Neural cell (in vitro differentiated cells): ENCODE measurements around the gene EHMT2.

Experiments
- EP300 ChIP-seq: fragments of 450-650 bp; conservative IDR thresholded peaks from 2 replicates; pipeline ENCODE4 v1.6.1; 2014; ENCODE audit warnings: antibody characterized with exemption, mild to moderate bottlenecking, moderate library complexity; ENCODE audit not compliant: poor library complexity, severe bottlenecking
- EZH2 ChIP-seq: fragments of 200-600, 300-800 bp; shearing (Covaris generic), sonication (generic); IDR thresholded peaks from 2 replicates; pipeline ENCODE4 v1.6.1; 2014; ENCODE audit warnings: antibody characterized with exemption, low read length, borderline replicate concordance, mild to moderate bottlenecking; ENCODE audit not compliant: insufficient read depth, poor library complexity, severe bottlenecking
- POLR2AphosphoS5 ChIP-seq: IDR thresholded peaks from 2 replicates; pipeline ENCODE4 v1.6.1; 2012
- RAD21 ChIP-seq: fragments of 450-650 bp; conservative IDR thresholded peaks from 2 replicates; pipeline ENCODE4 v1.6.1; 2014; ENCODE audit warnings: antibody characterized with exemption, mild to moderate bottlenecking, moderate library complexity
- SMC3 ChIP-seq: fragments of 450-650 bp; conservative IDR thresholded peaks from 2 replicates; pipeline ENCODE4 v1.6.1; 2014; ENCODE audit warnings: antibody characterized with exemption, mild to moderate bottlenecking, moderate library complexity; ENCODE audit not compliant: poor library complexity
- TAF1 ChIP-seq: IDR thresholded peaks from 2 replicates; pipeline ENCODE4 v1.6.1; 2012; ENCODE audit warnings: low read depth
- TF ChIP-seq, protein P1 (sequence below): fragments of 450-650 bp; IDR thresholded peaks from 2 replicates; pipeline ENCODE4 v1.5.1; 2014; ENCODE audit warnings: antibody characterized with exemption, mild to moderate bottlenecking, moderate library complexity; ENCODE audit not compliant: poor library complexity, severe bottlenecking
- TF ChIP-seq, protein P2 (sequence below): IDR thresholded peaks from 2 replicates; pipeline ENCODE4 v1.6.1; 2012; ENCODE audit warnings: borderline replicate concordance

DNA sequence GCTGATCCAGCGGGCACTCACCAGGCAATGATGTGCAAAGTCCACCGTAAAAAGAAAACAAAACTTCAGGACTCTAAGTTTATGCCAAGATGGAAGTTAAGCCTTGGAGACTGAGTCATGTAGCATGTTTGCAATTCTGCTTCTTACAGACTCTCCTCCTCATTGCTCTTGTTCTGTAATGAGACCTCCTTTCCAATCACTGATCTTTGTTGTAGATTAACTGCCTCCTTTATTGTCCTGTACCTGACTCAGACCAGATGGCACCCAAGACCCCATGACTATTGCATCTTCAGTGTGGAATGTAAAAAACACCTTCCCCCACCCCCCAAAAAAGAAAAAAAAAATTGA lies 46.0 kb downstream of the EHMT2 start:
- TF ChIP-seq, protein P1, sequence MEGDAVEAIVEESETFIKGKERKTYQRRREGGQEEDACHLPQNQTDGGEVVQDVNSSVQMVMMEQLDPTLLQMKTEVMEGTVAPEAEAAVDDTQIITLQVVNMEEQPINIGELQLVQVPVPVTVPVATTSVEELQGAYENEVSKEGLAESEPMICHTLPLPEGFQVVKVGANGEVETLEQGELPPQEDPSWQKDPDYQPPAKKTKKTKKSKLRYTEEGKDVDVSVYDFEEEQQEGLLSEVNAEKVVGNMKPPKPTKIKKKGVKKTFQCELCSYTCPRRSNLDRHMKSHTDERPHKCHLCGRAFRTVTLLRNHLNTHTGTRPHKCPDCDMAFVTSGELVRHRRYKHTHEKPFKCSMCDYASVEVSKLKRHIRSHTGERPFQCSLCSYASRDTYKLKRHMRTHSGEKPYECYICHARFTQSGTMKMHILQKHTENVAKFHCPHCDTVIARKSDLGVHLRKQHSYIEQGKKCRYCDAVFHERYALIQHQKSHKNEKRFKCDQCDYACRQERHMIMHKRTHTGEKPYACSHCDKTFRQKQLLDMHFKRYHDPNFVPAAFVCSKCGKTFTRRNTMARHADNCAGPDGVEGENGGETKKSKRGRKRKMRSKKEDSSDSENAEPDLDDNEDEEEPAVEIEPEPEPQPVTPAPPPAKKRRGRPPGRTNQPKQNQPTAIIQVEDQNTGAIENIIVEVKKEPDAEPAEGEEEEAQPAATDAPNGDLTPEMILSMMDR: no peak
- no peak for TF ChIP-seq RAD21
- TF ChIP-seq POLR2AphosphoS5: no peak
- TF ChIP-seq, protein P2, sequence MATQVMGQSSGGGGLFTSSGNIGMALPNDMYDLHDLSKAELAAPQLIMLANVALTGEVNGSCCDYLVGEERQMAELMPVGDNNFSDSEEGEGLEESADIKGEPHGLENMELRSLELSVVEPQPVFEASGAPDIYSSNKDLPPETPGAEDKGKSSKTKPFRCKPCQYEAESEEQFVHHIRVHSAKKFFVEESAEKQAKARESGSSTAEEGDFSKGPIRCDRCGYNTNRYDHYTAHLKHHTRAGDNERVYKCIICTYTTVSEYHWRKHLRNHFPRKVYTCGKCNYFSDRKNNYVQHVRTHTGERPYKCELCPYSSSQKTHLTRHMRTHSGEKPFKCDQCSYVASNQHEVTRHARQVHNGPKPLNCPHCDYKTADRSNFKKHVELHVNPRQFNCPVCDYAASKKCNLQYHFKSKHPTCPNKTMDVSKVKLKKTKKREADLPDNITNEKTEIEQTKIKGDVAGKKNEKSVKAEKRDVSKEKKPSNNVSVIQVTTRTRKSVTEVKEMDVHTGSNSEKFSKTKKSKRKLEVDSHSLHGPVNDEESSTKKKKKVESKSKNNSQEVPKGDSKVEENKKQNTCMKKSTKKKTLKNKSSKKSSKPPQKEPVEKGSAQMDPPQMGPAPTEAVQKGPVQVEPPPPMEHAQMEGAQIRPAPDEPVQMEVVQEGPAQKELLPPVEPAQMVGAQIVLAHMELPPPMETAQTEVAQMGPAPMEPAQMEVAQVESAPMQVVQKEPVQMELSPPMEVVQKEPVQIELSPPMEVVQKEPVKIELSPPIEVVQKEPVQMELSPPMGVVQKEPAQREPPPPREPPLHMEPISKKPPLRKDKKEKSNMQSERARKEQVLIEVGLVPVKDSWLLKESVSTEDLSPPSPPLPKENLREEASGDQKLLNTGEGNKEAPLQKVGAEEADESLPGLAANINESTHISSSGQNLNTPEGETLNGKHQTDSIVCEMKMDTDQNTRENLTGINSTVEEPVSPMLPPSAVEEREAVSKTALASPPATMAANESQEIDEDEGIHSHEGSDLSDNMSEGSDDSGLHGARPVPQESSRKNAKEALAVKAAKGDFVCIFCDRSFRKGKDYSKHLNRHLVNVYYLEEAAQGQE: no peak
- no peak for TF ChIP-seq EP300
- TF ChIP-seq TAF1: no peak
- TF ChIP-seq EZH2: no peak
- no peak for TF ChIP-seq SMC3
